Gastrocnemius medialis (tissue), 4 donors: ENCODE measurements around the gene ZNF816. TPM values are rescaled to one million over a fixed set of nuclear protein-coding genes. Genes with fewer than 3 reads are reported as not detected.

Experiments used
- ATAC-seq, 2 donors: fragments of 150-250 bp; one replicate each; pipeline ENCODE4 v1.9.1; 2016
- DNase-seq, 2 donors: peaks; one replicate each; pipeline ENCODE4 v3.0.0-alpha.2; 2019
- H3K27ac ChIP-seq, 4 donors: fragments of 200-600 bp; sonication (generic); 1 replicate in 1 of 4; 2 replicates in 3 of 4; pipeline ENCODE4 v1.5.1; 2016 to 2018; ENCODE audit warnings: mild to moderate bottlenecking in 2 of 4, moderate library complexity in 1 of 4
- H3K27me3 ChIP-seq, 3 donors: fragments of 200-600 bp; sonication (generic) in 2 of 3; 1 replicate in 1 of 3; 2 replicates in 2 of 3; pipeline versions ENCODE4 v1.5.1 to v1.6.0; 2016 to 2019; ENCODE audit warnings: mild to moderate bottlenecking in 1 of 3, moderate library complexity in 1 of 3
- H3K36me3 ChIP-seq, 2 donors: fragments of 200-600 bp; sonication (generic) in 1 of 2; one replicate each; pipeline ENCODE4 v1.5.1; 2017 to 2018
- H3K4me1 ChIP-seq, 2 donors: fragments of 200-600 bp; sonication (generic) in 1 of 2; one replicate each; pipeline ENCODE4 v1.5.1; 2016 to 2017; ENCODE audit warnings: mild to moderate bottlenecking in 2 of 2
- H3K4me3 ChIP-seq, 4 donors: fragments of 200-600 bp; sonication (generic) in 3 of 4; 1 replicate in 1 of 4; 2 replicates in 3 of 4; pipeline ENCODE4 v1.5.1; 2016 to 2019; ENCODE audit warnings: mild to moderate bottlenecking in 2 of 4
- H3K9me3 ChIP-seq, 3 donors: fragments of 200-600 bp; sonication (generic) in 2 of 3; 1 replicate in 1 of 3; 2 replicates in 2 of 3; pipeline ENCODE4 v1.5.1; 2016 to 2019
- CTCF ChIP-seq, 5 experiments: fragments of 450-650 bp in 3 of 5; fragments of 200-600 bp in 2 of 5; sonication (generic) in 2 of 5; IDR thresholded peaks in 4 of 5; conservative IDR thresholded peaks in 1 of 5; 1 replicate in 4 of 5; 2 replicates in 1 of 5; pipeline ENCODE4 v1.5.1; 2016 to 2019; ENCODE audit warnings: antibody characterized with exemption in 5 of 5, mild to moderate bottlenecking in 3 of 5, moderate library complexity in 3 of 5
- POLR2A ChIP-seq, 2 donors: fragments of 450-650 bp; IDR thresholded peaks; one replicate each; pipeline ENCODE4 v1.6.1; 2017; ENCODE audit warnings: antibody characterized with exemption in 2 of 2, mild to moderate bottlenecking in 2 of 2, moderate library complexity in 2 of 2
- in situ Hi-C, 4 donors: fragments of 200-750 bp; cut with MboI; loops; one replicate each; pipeline versions ENCODE4 v1.15.0 to v1.8.0; 2017; ENCODE audit warnings: low sequenced_read_pairs in 4 of 4
- intact Hi-C: fragments of 100-400 bp; cut with DNase I; formaldehyde crosslinking; loops from one replicate; pipeline ENCODE4 v1.15.1; 2023; ENCODE audit warnings: low total_unique reads
- total RNA-seq, 4 donors: library from RNA; depleted of rRNA; stranded (reverse); fragments of >200 nt; gene quantifications; one replicate each; pipeline versions ENCODE4 v1.1.0 to v1.2.3, GENCODE V29; 2016

ZNF816 gene
- total RNA-seq, 4 donors from 2014 or later = 1.0 to 3.1 (median 1.6) TPM

GRCh38 chr19:52956917-52957316 is 5.8 kb downstream of the ZNF816 start:
- ATAC-seq (no peak), DNase-seq (no peak)
- intact Hi-C loops (no loop called here), in situ Hi-C loops (no loop called here)
- Histone ChIP-seq H3K36me3 (peaks cover under 1 to 28% of the 10 kb centered on the region in 2 donors), H3K27ac (no peak overlapping the region), H3K4me3 (no peak overlapping the region), H3K27me3 (no peaks in the 10 kb centered on the region), H3K4me1 (no peaks in the 10 kb centered on the region), H3K9me3 (peaks cover 0 to 2% (median 0%) of the 10 kb centered on the region in 3 donors)
- TF ChIP-seq CTCF (IDR thresholded peaks at IDR 0.05 in 4 of 5, conservative IDR thresholded peaks at IDR 0.05 in 1 of 5) = no peak
- no peak for TF ChIP-seq POLR2A (IDR thresholded peaks at IDR 0.05)

GRCh38 chr19:52949422-52949821 is 13.3 kb downstream of the ZNF816 start:
- H3K9me3 ChIP-seq = peaks cover 0 to 45% (median 16%) of the 10 kb centered on the region in 3 donors
- ATAC-seq (no peak), DNase-seq (no peak)
- H3K4me3 ChIP-seq = peak overlapping the region in 1 of 4 donors; percentile 6
- intact Hi-C loops (no loop called here), in situ Hi-C loops (no loop called here)
- H3K36me3 ChIP-seq = peaks cover 8 to 27% of the 10 kb centered on the region in 2 donors
- H3K27me3 ChIP-seq = peaks cover 0 to 5% (median 0%) of the 10 kb centered on the region in 3 donors
- TF ChIP-seq CTCF (IDR thresholded peaks at IDR 0.05 in 4 of 5, conservative IDR thresholded peaks at IDR 0.05 in 1 of 5) (no peak), POLR2A (IDR thresholded peaks at IDR 0.05) (no peak)
- H3K27ac ChIP-seq = no peak overlapping the region
- H3K4me1 ChIP-seq = no peaks in the 10 kb centered on the region

GRCh38 chr19:52948025-52948770 is 14.5 kb downstream of the ZNF816 start:
- ATAC-seq (no peak), DNase-seq (no peak)
- Histone ChIP-seq H3K9me3 (peaks cover 0 to 45% (median 16%) of the 10 kb centered on the region in 3 donors), H3K4me1 (no peaks in the 10 kb centered on the region), H3K4me3 (peak overlapping the region in 1 of 4 donors; percentile 31), H3K36me3 (peaks cover 8 to 27% of the 10 kb centered on the region in 2 donors), H3K27ac (no peak overlapping the region), H3K27me3 (peaks cover 0 to 5% (median 0%) of the 10 kb centered on the region in 3 donors)
- in situ Hi-C loops (no loop called here), intact Hi-C loops (no loop called here)
- TF ChIP-seq POLR2A (IDR thresholded peaks at IDR 0.05) = no peak
- TF ChIP-seq CTCF (IDR thresholded peaks at IDR 0.05 in 4 of 5, conservative IDR thresholded peaks at IDR 0.05 in 1 of 5) = no peak

GRCh38 chr19:52946322-52947310 is 16.1 kb downstream of the ZNF816 start:
- DNase-seq (no peak), ATAC-seq (no peak)
- Histone ChIP-seq H3K4me1 (no peaks in the 10 kb centered on the region), H3K27ac (no peak overlapping the region), H3K36me3 (peaks cover 5 to 12% of the 10 kb centered on the region in 2 donors), H3K4me3 (no peak overlapping the region), H3K9me3 (peaks cover 0 to 44% (median 16%) of the 10 kb centered on the region in 3 donors), H3K27me3 (peaks cover 0 to 5% (median 0%) of the 10 kb centered on the region in 3 donors)
- TF ChIP-seq POLR2A (IDR thresholded peaks at IDR 0.05) = no peak
- no peak for TF ChIP-seq CTCF (IDR thresholded peaks at IDR 0.05 in 4 of 5, conservative IDR thresholded peaks at IDR 0.05 in 1 of 5)
- in situ Hi-C loops (no loop called here), intact Hi-C loops (no loop called here)
